CD14-positive monocyte (primary cell): ENCODE results near the gene RRAGA. TPM values are rescaled to one million over a fixed set of nuclear protein-coding genes. Genes with fewer than 3 reads are reported as not detected.

ENCODE experiments used
- DNase-seq, 3 donors: peaks; one replicate each; pipeline ENCODE4 v3.0.0-alpha.2; 2011 to 2022
- H2AFZ ChIP-seq: 2 replicates; pipeline ENCODE4 v1.6.0; 2012; ENCODE audit warnings: mild to moderate bottlenecking, low read depth, low read length, inconsistent platforms; ENCODE audit not compliant: insufficient read depth, poor library complexity, severe bottlenecking
- H3K27ac ChIP-seq, 2 donors: 1 replicate in 1 of 2; 2 replicates in 1 of 2; pipeline ENCODE4 v1.5.1; 2012 to 2013; ENCODE audit warnings: low read length in 2 of 2, control low read depth in 1 of 2, inconsistent platforms in 1 of 2, low read depth in 1 of 2, mild to moderate bottlenecking in 1 of 2
- H3K27me3 ChIP-seq, 2 donors: one replicate each; pipeline versions ENCODE4 v1.6.0 to v1.6.1; 2011 to 2013; ENCODE audit warnings: low read length in 2 of 2; ENCODE audit not compliant: control insufficient read depth in 2 of 2, insufficient read depth in 2 of 2
- H3K36me3 ChIP-seq, 2 donors: replicated peaks in 1 of 2; 1 replicate in 1 of 2; 2 replicates in 1 of 2; pipeline versions ENCODE4 v1.5.1 to v1.6.1; 2012 to 2013; ENCODE audit warnings: low read length in 2 of 2, control low read depth in 1 of 2, inconsistent platforms in 1 of 2, mild to moderate bottlenecking in 1 of 2; ENCODE audit not compliant: insufficient read depth in 2 of 2, control insufficient read depth in 1 of 2
- H3K4me1 ChIP-seq, 2 donors: 1 replicate in 1 of 2; 2 replicates in 1 of 2; pipeline versions ENCODE4 v1.5.1 to v1.6.1; 2012 to 2013; ENCODE audit warnings: low read length in 2 of 2, control low read depth in 1 of 2, inconsistent platforms in 1 of 2, mild to moderate bottlenecking in 1 of 2, moderate library complexity in 1 of 2; ENCODE audit not compliant: insufficient read depth in 2 of 2, control insufficient read depth in 1 of 2
- H3K4me2 ChIP-seq: replicated peaks from 2 replicates; pipeline ENCODE3; 2012; ENCODE audit warnings: low read length, moderate library complexity, mild to moderate bottlenecking; ENCODE audit not compliant: poor library complexity, severe bottlenecking; ENCODE audit errors: extremely low read depth
- H3K4me3 ChIP-seq, 3 experiments: fragments of 200-600 bp in 1 of 3; sonication (generic) in 1 of 3; replicated peaks in 1 of 3; 1 replicate in 2 of 3; 2 replicates in 1 of 3; pipeline ENCODE4 v1.5.1; 2011 to 2013; ENCODE audit warnings: low read length in 3 of 3, mild to moderate bottlenecking in 3 of 3, control low read depth in 2 of 3, low read depth in 2 of 3, inconsistent platforms in 1 of 3, moderate library complexity in 1 of 3
- H3K79me2 ChIP-seq: 2 replicates; pipeline ENCODE4 v1.6.0; 2012; ENCODE audit warnings: mild to moderate bottlenecking, control low read depth, inconsistent platforms, low read length, moderate library complexity; ENCODE audit not compliant: insufficient read depth
- H3K9ac ChIP-seq: 2 replicates; pipeline ENCODE4 v1.6.0; 2017; ENCODE audit warnings: low read length, mild to moderate bottlenecking; ENCODE audit not compliant: insufficient read depth, poor library complexity, severe bottlenecking
- H3K9me3 ChIP-seq, 2 donors: replicated peaks in 1 of 2; 1 replicate in 1 of 2; 2 replicates in 1 of 2; pipeline versions ENCODE4 v1.5.1 to v1.6.1; 2012 to 2013; ENCODE audit warnings: low read length in 2 of 2, control low read depth in 1 of 2; ENCODE audit not compliant: control insufficient read depth in 1 of 2, insufficient read depth in 1 of 2
- H4K20me1 ChIP-seq: 2 replicates; pipeline ENCODE4 v1.6.0; 2012; ENCODE audit warnings: mild to moderate bottlenecking, low read length, control low read depth, moderate library complexity; ENCODE audit not compliant: insufficient read depth
- H3K27ac Mint-ChIP-seq, 7 donors: one replicate each; pipeline ENCODE4 v1.8.0; 2020; ENCODE audit warnings: mild to moderate bottlenecking in 7 of 7, mixed read lengths in 7 of 7, moderate library complexity in 6 of 7, inconsistent platforms in 2 of 7
- H3K27me3 Mint-ChIP-seq, 3 donors: one replicate each; pipeline ENCODE4 v1.8.0; 2021 to 2022; ENCODE audit warnings: low read depth in 3 of 3, mild to moderate bottlenecking in 3 of 3, mixed read lengths in 3 of 3, moderate library complexity in 3 of 3, inconsistent platforms in 1 of 3
- H3K36me3 Mint-ChIP-seq, 2 donors: one replicate each; pipeline ENCODE4 v1.8.0; 2020; ENCODE audit warnings: mixed read lengths in 2 of 2, inconsistent platforms in 1 of 2, mild to moderate bottlenecking in 1 of 2
- H3K4me1 Mint-ChIP-seq: one replicate; pipeline ENCODE4 v1.8.0; 2020; ENCODE audit warnings: mild to moderate bottlenecking, mixed read lengths
- H3K4me3 Mint-ChIP-seq, 2 donors: one replicate each; pipeline ENCODE4 v1.8.0; 2020; ENCODE audit warnings: mild to moderate bottlenecking in 2 of 2, mixed read lengths in 2 of 2, moderate library complexity in 1 of 2
- H3K9me3 Mint-ChIP-seq, 7 donors: one replicate each; pipeline ENCODE4 v1.8.0; 2020 to 2022; ENCODE audit warnings: mixed read lengths in 7 of 7, mild to moderate bottlenecking in 6 of 7, moderate library complexity in 6 of 7, inconsistent platforms in 2 of 7
- WGBS: methylation state at CpG from one replicate; pipeline ENCODE4 v1.1.5; 2013; ENCODE audit warnings: missing lambda C conversion rate; ENCODE audit not compliant: insufficient coverage; 5-methylcytosine and 5-hydroxymethylcytosine counted together
- intact Hi-C, 2 donors: fragments of 100-400 bp; cut with micrococcal nuclease; formaldehyde crosslinking; loops; one replicate each; pipeline versions ENCODE4 v1.15.0 to v1.15.1; 2023
- polyA plus RNA-seq, 3 donors: library from polyadenylated mRNA; depleted of rRNA in 1 of 3; unstranded in 2 of 3; stranded (reverse) in 1 of 3; fragments of 300-500 nt in 2 of 3; fragments of >200 nt in 1 of 3; fragmentation: Illumina TruSeq in 2 of 3; gene quantifications; 1 replicate in 2 of 3; 2 replicates in 1 of 3; pipeline ENCODE4 v1.2.3, GENCODE V29; 2012 to 2021
- TF ChIP-seq, protein P1 (sequence below): fragments of 200-600 bp; IDR thresholded peaks from one replicate; pipeline ENCODE4 v1.8.0; 2022; ENCODE audit warnings: antibody characterized with exemption, mild to moderate bottlenecking

Gene RRAGA
- polyA plus RNA-seq, 3 donors: 21.5 to 115 (median 93.9) TPM

DNA sequence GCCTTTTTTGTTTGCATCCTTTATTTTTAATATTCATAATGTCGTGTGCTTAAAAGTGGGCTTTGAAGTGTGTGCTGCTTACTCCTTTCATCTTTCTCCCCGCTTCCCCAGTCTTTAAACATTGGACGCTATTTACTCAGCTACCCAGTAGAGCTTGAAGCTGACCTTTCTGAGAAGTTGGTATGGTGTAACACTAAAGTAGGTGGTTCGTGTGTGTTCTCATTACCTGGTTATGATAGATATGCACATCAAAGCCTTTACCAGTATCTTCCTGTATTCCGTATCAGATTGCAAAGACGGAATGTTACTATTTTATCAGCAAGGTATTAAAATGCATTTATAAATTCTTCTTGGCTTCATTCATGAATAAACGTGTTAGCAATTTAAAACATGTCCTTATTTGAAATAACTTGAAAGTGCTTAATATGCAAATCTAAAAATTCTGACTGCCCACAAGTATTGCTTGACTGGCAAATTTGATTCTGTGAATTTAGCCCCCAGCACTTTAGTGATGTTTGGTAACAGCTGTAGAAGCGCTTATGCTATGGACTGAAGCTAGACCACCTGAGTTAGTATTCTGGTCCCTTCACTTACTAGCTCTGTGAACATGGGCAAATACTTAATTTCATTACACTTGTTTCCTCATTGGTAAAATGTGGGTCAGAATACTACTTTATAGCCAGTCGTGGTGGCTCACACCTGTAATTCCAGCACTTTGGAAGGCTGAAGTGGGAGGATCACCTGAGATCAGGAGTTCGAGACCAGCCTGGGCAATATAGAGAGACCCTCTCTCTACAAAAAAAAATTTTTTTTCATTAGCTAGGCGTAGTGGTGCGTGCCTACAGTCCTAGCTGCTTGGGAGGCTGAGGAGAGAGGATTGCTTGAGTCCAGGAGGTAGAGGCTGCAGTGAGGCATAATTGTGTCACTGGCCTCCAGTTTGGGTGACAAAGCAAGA, 1.7 kb downstream of the RRAGA start:
- peak overlapping the region; percentile 94 for H3K9ac ChIP-seq
- no CpG with 5 or more reads among the region's 12 CpGs for WGBS
- no peaks in the 10 kb centered on the region for H3K9me3 ChIP-seq
- TF ChIP-seq, protein P1, sequence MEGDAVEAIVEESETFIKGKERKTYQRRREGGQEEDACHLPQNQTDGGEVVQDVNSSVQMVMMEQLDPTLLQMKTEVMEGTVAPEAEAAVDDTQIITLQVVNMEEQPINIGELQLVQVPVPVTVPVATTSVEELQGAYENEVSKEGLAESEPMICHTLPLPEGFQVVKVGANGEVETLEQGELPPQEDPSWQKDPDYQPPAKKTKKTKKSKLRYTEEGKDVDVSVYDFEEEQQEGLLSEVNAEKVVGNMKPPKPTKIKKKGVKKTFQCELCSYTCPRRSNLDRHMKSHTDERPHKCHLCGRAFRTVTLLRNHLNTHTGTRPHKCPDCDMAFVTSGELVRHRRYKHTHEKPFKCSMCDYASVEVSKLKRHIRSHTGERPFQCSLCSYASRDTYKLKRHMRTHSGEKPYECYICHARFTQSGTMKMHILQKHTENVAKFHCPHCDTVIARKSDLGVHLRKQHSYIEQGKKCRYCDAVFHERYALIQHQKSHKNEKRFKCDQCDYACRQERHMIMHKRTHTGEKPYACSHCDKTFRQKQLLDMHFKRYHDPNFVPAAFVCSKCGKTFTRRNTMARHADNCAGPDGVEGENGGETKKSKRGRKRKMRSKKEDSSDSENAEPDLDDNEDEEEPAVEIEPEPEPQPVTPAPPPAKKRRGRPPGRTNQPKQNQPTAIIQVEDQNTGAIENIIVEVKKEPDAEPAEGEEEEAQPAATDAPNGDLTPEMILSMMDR: no peak
- no peak for DNase-seq
- H3K4me3 Mint-ChIP-seq: peak overlapping the region; percentile 95 to 96
- H3K4me3 ChIP-seq: peak overlapping the region; percentile 85 to 96 (median 89)
- peaks cover 25% of the 10 kb centered on the region for H3K79me2 ChIP-seq
- intact Hi-C loops: no loop called here
- H3K4me2 ChIP-seq: peak overlapping the region; percentile 100
- H3K36me3 ChIP-seq: peaks cover 1 to 4% of the 10 kb centered on the region in 2 donors
- H3K4me1 Mint-ChIP-seq: peaks cover 37% of the 10 kb centered on the region
- H3K27me3 ChIP-seq: no peaks in the 10 kb centered on the region
- no peak overlapping the region for H2AFZ ChIP-seq
- H3K27ac ChIP-seq: peak overlapping the region in 1 of 2 donors; percentile 95
- peaks cover 0 to 2% (median 0%) of the 10 kb centered on the region in 3 donors for H3K27me3 Mint-ChIP-seq
- H3K27ac Mint-ChIP-seq: no peak overlapping the region
- H3K36me3 Mint-ChIP-seq: peaks cover 9 to 10% of the 10 kb centered on the region in 2 donors
- no peaks in the 10 kb centered on the region for H3K9me3 Mint-ChIP-seq
- peaks cover 27 to 31% of the 10 kb centered on the region in 2 donors for H3K4me1 ChIP-seq
- peaks cover 13% of the 10 kb centered on the region for H4K20me1 ChIP-seq

DNA sequence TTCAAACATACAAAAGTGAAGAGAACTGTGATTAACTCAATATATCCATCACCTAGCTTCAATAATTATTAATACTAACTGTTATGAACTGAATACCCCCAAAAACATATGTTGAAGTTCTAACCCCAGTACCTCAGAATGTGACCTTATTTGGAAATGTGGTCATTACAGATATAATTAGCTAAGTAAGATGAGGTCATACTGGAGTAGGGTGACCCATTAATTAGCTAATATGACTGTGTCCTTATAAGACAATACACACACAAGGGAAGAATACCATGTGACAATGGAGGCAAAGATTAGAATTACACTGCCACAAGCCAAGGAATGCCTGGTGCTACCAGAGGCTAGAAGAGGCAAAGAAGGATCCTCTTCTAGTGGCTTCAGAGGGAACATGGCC, 7.8 kb downstream of the RRAGA start:
- no peak for DNase-seq
- Histone ChIP-seq H3K27me3 (no peaks in the 10 kb centered on the region), H3K27ac (no peak overlapping the region), H3K4me3 (no peak overlapping the region), H3K4me1 (no peaks in the 10 kb centered on the region), H3K79me2 (no peaks in the 10 kb centered on the region), H2AFZ (no peak overlapping the region), H3K9me3 (no peaks in the 10 kb centered on the region), H3K9ac (no peak overlapping the region), H3K36me3 (peaks cover 49 to 63% of the 10 kb centered on the region in 2 donors), H4K20me1 (no peaks in the 10 kb centered on the region), H3K4me2 (no peak overlapping the region)
- Mint-ChIP-seq H3K4me1 (peaks cover 2% of the 10 kb centered on the region), H3K36me3 (peaks cover 59 to 60% of the 10 kb centered on the region in 2 donors), H3K27ac (peak overlapping the region in 1 of 7 donors; percentile 65), H3K9me3 (no peaks in the 10 kb centered on the region), H3K27me3 (no peaks in the 10 kb centered on the region), H3K4me3 (no peak overlapping the region)
- TF ChIP-seq, protein P1: no peak
- intact Hi-C loops: no loop called here
